Middle frontal gyrus (tissue), 1 donor: ENCODE results near the gene GCSH.
A peak's percentile ranks its signal among the peaks of the same experiment; 100 is the strongest.

ENCODE experiments used
- DNase-seq: peaks from one replicate; pipeline ENCODE4 v3.0.0-alpha.2; 2015; ENCODE audit warnings: low spot score; ENCODE audit errors: extremely low spot score

GCSH gene

DNA sequence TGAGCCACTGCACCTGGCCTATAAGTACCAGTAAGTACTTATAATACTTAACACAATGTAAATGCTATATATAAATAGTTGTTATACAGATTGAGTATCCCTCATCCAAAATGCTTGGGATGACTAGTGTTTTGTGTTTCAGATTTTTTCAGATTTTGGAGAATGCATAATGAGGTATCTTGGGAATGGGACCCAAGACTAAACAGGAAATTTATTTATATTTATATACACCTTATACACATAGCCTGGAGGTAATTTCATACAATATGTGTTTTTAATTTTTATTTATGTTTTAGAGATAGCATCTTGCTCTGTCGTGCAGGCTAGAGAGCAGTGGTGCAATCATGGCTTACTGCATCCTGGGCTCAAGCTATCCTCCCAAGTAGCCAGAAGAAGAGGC, 9.8 kb upstream of the GCSH start:
- DNase-seq: no peak

DNA sequence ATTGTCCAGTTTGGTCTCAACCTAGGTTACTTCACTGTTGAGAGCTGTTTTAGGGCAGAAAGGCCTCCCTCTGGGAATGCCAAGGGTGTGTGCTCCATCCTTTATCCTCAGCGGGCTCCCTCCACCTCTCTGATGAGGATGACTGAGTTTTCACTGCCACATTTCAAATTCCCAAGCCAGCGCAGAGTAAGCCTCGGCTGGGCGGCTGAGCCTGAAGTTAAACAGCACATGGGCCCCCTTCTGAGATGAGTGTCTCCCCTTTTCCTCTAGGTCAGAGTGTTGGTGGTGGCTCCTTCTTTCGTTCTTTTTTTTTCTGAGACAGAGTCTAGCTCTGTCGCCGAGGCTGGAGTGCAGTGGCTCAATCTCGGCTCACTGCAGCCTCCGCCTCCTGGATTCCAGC, 5.5 kb upstream of the GCSH start:
- no peak for DNase-seq

DNA sequence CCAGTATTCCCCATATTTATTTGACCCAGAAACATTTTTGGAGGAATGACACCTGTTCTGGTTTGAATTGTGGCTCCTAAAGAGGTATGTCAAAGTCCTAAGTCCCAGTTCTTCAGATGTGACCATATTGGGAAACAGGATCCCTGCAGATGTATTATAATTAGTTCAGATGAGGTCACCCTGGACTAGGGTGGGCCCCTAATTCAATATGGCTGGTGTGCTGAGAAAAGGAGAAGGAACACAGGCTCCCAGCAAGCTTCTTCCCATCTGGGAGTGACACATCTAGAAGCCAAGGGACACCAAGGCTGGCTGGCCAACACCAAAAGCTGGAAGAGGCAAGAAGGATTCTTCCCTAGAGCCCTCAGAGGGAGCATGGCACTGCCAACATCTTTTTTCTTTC, 3.8 kb upstream of the GCSH start:
- DNase-seq: no peak

DNA sequence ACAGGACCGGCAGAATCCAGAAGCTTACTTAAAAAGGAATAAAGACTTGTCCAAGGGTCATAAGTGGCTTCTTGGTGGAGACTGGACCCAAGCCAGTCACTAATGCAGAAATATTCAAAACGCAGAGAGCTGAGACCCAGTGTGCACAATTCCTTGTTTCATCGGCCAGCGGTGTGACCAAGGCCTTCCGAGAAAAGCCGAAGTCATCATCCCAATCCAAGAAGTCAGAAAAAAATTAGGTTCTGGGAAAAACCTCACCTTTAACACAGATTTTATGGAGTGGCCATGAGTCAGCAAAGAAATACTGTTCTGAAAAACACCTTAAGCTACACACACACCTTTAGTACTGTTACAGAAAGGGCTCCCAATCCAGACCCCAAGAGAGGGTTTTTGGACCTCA, 1.0 kb upstream of the GCSH start:
- no peak for DNase-seq

DNA sequence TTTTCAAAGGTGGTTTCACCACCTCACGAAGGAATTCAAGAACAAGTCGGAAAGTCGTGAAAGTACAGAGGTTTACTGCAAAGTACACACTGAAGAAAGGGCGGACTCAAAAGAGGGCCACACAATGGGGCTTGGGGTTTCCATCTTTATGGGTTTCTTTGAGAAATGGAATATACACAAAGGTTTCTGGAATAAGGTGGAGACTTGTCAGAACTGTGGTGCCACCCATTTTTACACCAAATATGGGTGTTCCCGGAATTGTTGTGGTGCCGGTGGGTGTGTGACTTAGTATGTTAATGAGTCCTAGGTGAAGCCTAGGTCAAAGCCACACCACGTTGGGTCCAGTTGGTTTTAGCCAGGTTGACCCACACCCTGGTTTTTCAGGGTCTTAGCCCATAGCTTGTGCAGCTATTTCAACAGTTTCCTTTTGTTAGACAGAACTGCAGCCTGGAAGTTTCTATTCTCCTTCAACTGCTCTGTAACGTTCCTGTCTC, 567 bp upstream of the GCSH start:
- DNase-seq: no peak

DNA sequence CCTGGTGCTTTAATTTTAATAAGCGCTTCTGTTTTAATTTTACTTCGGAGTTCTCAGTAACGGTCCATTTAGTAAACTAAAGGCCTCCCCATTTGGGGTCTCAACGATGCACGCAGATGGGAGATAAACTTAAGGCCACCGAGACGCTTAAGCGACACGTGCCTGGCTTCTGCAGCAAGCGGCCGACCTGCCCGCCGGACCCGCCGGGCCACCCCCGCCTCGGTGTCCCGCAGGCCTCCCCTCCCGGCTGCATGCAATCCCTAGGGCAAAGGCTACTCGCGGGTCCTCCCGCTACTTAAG, 592 bp downstream of the GCSH start:
- DNase-seq: no peak

DNA sequence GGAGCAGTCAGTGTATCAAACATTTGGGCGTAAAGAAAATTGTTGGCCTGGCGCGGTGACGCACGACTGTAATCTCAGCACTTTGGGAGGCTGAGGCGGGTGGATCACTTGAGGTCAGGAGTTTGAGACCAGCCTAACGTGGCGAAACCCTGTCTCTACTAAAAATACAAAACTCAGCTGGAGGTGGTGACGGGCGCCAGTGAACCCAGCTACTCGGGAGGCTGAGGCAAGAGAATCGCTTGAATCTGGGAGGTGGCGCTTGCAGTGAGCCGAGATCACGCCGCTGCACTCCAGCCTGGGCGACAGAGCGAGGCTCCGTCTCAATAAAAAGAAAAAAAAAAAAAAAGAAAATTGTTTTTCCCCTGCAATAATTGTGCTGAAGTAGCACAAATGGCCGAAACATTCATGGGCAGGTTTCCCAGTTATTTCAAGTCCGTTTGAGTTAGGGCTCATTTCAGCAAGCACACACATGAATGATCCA, 1.4 kb downstream of the GCSH start:
- no peak for DNase-seq

DNA sequence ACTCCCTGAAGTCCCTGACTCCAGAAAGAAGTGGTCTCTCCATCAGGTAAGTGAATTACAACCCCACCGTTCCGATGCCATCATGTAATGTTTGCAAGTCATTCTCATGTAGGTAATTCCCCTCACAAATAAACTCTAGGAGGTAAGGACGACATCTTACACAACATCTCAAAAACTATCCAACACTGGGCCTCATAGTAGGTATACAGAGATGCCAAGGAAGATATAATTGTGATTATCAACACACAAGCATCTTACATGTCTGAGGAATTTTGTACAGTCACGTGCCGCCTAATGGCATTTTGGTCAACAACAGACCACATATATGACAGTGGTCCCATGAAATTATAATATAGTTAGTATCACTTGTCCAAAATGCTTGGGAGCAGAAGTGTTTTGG, 7.4 kb downstream of the GCSH start:
- no peak for DNase-seq

DNA sequence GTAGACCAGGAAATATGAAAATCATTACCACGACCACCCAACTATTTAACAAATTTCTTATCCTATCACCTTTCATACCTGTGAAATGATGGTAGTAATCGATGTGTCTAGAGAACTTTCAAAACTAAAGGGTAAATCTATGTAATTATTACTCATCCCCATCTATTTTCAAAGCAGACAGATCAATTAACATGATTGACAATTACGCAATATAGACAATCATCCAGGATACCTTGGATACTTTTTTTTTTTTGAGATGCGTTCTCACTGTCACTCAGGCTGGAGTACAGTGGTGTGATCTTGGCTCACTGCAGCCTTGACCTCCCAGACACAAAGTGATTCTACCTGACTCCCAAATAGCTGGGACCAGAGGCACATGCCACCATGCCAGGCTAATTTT, 15.2 kb downstream of the GCSH start:
- DNase-seq: no peak

DNA sequence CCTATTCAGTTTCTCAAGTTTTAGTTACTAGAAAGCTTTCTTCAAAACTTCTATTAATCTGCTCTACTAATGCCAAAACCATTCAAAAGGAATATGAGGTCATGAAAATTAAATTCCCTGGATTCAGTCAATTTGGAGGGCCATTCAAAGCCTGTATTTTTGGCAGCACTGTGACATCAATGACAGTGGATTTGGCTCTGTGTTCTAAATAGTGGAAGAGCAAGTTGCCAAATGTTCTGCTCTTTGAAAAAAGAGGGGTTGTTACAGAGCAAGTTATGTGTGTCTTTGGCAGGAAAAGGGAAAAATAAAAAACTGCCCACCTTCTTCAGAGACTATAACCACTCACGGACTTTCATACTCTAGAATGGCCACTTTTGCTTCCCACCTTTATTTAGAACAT, 16.0 kb downstream of the GCSH start:
- DNase-seq: no peak

DNA sequence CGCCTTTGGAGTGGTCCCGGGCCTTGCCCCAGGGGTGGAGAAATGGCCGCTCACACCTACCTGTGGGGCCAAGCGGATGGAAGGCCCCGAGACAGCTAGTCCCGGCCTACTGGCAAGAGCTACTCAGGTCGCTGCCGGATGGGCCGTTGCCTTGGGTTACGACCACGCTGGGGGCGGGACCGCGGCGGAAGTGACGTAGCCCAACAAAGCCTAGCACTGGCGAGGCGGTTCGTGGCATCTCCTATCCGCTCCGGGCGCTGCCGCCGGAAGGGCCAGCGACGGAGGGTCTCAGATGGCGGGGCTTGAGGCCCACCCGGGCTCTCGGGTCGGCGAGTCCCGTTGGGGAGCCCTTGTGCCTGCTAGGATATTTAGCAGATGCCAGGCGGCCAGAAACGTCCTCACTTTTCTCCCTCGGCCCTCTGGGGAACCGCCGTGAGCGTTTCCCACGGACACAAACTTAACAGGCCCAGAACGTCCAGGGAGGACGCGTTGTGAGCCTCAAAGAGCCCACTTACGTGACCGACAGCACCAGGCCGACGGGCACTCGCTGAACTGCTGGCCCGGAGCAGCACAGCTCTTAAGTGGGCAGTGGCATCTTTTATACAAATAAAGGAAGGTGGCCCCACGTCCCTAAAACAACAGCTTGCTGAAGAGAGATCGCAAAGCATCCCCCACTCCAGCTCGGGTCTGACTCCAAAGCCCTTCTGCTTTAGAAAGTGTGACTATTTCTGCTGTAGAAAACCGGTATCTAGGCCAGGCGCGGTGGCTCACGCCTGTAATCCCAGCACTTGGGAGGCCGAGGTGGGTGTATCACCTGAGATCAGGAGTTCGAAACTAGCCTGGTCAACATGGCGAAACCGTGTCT, 18.9 kb downstream of the GCSH start, which contains the start of gene C16orf46:
Gene C16orf46 (minus strand): TSS at position 163 of the 865 bp plus-strand sequence. CDS start 13,283 bp downstream, outside the sequence.
- peak; percentile 97 for DNase-seq

DNA sequence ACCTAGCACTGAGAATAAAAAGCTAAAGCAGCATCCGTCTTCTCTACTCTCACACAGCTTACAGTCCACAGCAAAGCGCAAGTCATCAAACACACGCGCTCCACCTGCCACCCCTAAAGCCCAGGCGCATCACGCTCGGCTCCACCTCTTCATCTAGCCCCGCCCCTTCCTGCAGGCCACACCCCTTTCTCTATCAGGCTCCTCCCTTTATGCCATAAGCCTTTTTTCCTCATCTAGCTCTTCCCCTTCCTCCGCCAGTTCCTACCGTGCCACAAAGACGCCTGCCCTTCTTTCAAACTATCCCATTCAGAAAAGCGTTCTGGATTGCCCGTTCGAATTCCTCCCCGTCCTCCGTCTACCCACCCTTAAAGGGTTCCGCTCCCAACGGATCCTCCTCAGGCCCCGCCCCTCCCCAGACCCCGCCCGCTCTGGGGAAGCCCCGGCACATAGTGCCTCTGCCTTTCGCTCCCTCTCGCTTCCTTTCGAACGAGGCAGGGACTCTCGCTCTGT, 19.6 kb downstream of the GCSH start:
- DNase-seq: peak; percentile 57

DNA sequence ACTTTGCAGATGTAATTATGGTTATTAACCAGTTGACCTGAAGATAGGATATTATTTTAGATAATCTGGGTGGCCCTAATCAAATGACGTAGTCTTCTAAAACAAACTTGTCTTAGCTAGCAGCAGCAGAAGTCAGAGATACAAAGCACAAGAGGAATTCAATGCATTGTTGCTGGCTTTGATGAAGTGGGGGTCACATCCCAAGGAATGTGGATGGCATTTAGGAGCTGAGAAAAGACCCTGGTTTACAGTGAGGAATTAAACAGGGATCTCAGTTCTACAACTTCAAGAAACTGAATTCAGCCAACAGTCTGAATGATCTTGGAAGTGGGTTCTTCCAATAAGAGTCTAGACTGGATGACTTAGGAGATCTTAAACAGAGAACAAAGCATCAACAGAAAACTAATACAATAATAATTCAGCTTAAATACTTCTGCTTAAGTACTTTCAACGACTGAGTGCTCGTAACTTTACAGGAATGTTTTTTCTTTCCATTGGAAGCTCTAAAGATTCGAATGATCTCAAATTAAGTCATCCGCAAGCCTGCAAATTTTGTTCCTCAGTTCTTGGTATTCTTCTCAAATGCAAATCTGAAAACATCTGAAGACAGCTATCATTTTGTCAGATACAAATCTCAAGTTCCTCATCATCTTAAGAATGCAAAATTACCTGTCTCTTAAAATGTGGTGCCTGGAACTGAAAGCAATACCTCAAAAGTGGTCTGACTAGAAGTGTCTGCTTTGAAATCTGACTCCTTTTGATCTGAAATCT, 22.4 kb downstream of the GCSH start:
- no peak for DNase-seq

DNA sequence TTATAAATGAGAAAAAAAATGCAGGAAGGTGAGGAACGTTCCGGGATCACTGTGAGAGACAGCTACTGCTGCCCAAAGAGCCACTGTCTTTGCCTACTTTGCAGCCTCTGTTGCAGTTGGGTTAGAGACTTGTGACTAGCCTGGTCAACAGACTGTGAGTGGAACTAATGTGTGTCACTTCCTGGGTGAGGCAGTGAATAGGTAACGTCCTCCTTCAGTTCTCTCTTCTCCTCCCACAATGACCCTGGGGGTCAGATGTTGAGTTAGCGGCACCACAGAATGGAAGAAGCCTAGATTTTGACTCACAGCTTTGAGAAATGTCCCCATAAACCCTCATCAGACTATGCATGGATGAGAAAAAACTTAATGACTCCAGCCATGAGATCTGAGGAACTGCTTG, 24.4 kb downstream of the GCSH start:
- DNase-seq: no peak

DNA sequence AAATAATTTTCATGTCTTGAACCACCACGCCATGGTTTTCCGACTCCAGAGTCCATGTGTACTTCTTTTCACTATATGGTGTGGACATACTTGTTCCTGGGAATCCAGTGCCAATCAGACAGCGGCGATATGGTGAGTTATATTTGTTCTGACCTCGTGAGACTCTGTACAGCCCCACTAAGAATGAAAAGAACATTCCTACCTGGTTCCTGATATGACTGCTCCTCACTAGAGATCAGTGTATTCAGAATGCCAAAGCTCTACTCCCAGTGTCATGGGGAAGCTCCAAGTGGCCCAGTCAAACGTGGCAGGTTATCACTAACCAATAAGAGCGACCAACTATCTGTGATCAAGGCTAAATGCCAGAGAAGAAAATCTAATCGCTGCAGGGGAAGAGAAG, 25.2 kb downstream of the GCSH start:
- DNase-seq: no peak

DNA sequence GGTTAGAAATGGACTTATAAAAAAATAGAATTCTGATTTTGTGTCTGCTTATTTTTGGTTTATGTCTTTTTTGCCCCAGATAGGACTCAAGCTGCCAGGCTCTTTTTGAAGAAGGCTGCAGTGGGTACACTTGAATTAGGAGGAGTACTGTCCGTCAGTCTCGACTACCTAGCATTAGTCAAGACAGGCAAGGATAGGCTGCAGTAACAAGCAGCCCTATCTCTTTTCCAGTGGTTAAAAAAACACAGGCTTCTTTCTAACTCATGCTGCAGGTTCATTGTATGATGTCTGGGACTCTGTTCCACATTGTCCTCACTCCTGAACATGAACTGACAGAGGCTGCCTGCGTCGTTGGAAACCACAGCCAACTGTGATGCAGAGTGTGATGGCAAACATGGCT, 27.1 kb downstream of the GCSH start:
- DNase-seq: no peak

DNA sequence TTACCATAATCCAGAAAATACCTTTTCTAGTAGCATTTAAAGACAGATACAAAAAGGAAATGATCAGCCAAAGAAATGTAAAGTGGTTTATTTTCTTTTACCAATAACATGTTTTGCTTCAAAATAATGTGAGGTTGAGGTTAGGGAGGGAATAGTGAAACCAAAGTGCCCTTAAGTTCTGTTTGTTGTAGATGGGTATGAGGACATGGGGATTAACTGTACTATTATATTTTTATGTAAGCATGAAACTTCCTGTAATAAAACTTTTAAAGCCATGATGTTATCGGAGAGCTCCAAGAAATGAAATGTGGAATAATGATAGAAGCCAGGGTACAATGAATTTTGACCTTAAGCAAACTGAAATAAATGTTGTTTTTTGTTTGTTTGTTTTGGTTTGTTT, 29.0 kb downstream of the GCSH start:
- no peak for DNase-seq

DNA sequence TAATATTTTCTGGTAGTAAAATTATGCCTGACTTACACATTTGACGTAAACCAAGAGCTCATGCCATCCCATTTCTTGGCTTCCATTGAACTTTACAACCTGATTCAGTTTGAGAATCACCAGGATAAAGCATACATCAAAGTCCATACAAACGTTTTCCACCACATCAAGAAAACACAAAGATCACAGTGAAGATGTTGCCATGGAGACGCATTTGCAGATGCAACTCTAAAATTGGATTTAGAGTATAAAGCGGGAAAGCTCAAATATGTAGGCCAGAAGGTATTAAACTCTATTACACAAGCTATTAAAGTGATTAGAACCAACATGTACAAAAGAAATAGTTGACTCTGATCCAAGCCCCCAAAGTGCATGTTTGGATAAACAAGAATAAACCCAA, 29.5 kb downstream of the GCSH start:
- no peak for DNase-seq

DNA sequence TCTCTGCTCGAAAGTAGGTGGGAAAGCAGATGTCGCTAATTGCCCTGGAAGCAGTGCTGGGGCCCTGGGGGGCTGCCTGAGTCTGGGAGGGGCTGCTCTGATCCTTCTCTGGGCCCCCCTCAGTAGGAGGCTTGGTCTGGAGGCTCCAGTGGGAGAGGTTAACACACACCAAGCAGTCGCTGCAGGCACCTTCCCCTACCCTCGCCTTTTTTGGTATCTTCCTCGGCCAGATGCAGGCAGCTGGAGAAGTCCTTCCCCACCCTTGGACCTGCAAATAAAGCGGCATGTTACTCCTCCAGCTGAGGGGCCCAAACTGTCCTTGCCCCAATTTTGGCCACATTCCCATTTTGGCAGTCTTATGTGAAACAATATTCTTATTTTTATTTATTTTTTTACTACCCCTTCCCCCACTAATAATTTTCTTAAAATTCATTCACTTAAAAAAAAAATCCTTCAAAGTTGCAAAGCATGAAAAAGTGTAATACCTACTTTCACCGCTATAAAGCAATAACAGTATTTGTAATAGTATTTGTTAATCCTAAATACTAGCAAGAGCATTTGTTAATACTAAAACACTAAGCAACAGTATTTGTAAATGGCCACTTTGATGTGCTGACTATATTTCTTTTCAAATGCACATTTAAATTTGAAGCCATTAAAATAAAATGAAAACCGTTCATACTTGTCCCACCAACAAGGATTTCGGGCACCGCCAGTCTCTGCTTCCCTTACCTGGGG, 34.2 kb downstream of the GCSH start:
- DNase-seq: no peak

DNA sequence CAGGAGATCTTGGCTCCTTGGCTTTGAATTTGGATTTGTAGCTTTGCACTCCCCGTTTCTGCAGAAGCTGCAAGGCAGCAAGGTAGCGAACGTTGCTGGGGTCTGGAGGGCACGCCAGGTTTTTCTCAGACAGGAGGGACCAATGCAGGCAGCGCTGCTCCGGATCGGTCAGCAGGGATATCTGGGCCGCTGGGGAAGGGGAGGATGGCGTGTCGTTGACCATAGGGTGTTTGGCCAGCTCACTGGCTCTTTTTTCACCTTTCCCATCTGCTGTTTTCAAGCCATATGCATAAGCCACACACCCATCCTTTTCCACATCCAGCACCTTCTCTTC, 34.9 kb downstream of the GCSH start:
- DNase-seq: no peak

DNA sequence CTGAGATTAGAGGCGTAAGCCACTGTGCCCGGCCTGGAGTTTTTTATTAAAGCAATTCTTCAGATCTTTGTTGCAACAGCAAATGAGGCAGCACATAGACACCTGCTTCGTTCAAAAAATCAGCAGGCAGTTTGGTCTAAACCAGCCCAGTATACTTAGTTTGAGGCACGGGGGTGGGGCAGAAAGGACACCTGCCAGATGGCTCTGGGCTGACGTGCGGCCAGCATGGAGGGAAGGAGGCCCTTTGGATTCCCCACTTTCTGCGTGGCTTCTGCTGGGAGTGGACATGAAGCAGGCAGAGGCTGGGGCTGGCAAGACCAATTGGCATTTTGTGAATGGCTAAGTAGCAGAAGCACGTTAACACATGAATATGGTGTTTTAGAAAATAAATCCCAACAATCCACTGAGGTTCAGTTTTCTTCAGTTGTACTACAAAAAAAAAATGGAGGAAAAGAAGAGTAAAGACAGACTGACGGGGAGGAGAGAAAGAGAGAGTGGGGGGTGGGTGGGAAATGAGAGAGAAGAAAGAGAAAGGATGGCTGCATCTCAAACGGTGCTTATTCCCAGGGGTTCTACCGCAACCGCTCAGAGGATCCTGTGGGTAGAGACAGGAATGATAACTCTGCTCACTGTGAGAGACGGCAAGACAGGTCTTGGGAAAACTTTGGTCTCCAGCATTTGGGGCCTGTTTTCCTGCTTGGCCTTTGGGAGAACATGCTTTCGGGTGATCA, 35.5 kb downstream of the GCSH start:
- no peak for DNase-seq
